HG02610 (cell line): ENCODE data around the gene CCDC88C.

Experiments used
- ATAC-seq: cut with Tn5 transposase; IDR thresholded peaks from one replicate; pipeline ENCODE4 v1.9.1; 2021; ENCODE audit warnings: mild to moderate bottlenecking, moderate library complexity; ENCODE audit not compliant: unreplicated experiment

Gene CCDC88C

GRCh38 chr14:91367173-91368171 lies 50.1 kb downstream of the CCDC88C start:
- peak; percentile 67 for ATAC-seq

GRCh38 chr14:91366749-91367148 lies 50.9 kb downstream of the CCDC88C start:
- ATAC-seq, result no peak

- no peak for ATAC-seq
Observed at GRCh38 chr14:91365552-91365951, 52.1 kb downstream of the CCDC88C start.

- no peak for ATAC-seq
Observed at GRCh38 chr14:91364524-91365270, 52.9 kb downstream of the CCDC88C start.

- peak; percentile 63 for ATAC-seq
Observed at GRCh38 chr14:91363776-91364523, 53.7 kb downstream of the CCDC88C start.

- ATAC-seq, result no peak
Observed at GRCh38 chr14:91361233-91361811, 56.3 kb downstream of the CCDC88C start.

- ATAC-seq, result no peak
Observed at GRCh38 chr14:91360490-91361232, 57.0 kb downstream of the CCDC88C start.

- no peak for ATAC-seq
Observed at GRCh38 chr14:91358654-91359220, 58.9 kb downstream of the CCDC88C start.

- ATAC-seq, result no peak
Observed at GRCh38 chr14:91358025-91358319, 59.6 kb downstream of the CCDC88C start.

GRCh38 chr14:91357272-91358024 lies 60.2 kb downstream of the CCDC88C start:
- no peak for ATAC-seq

- peak; percentile 31 for ATAC-seq
Observed at GRCh38 chr14:91356181-91356763, 61.3 kb downstream of the CCDC88C start.

- ATAC-seq, result peak; percentile 33
Observed at GRCh38 chr14:91354979-91355685, 62.5 kb downstream of the CCDC88C start.

GRCh38 chr14:91354221-91354916 lies 63.3 kb downstream of the CCDC88C start:
- ATAC-seq, result no peak

- ATAC-seq, result no peak
Observed at GRCh38 chr14:91352728-91353692, 64.6 kb downstream of the CCDC88C start.

GRCh38 chr14:91352053-91352452 lies 65.6 kb downstream of the CCDC88C start:
- no peak for ATAC-seq

- no peak for ATAC-seq
Observed at GRCh38 chr14:91351512-91351862, 66.1 kb downstream of the CCDC88C start.
